Amniotic epithelial cell (primary cell): Measurements from ENCODE around the gene ATP4B.

ENCODE experiments used
- DNase-seq: peaks from one replicate; pipeline ENCODE4 v3.0.0-alpha.2; 2010; ENCODE audit warnings: low read depth

Gene ATP4B

GRCh38 chr13:113657851-113658741, at the start of gene ATP4B:
Gene ATP4B (minus strand): TSS chr13:113658198. CDS start chr13:113658144, 54 bp downstream.
- DNase-seq = no peak

- peak; percentile 35 for DNase-seq
Observed at GRCh38 chr13:113672002-113672651, 14.1 kb upstream of the ATP4B start.

GRCh38 chr13:113671066-113672001, 13.3 kb upstream of the ATP4B start:
- no peak for DNase-seq

GRCh38 chr13:113670541-113670940, 12.5 kb upstream of the ATP4B start:
- no peak for DNase-seq

- no peak for DNase-seq
Observed at GRCh38 chr13:113669755-113670341, 11.8 kb upstream of the ATP4B start.

GRCh38 chr13:113669231-113669754, 11.3 kb upstream of the ATP4B start:
- DNase-seq = no peak

GRCh38 chr13:113668491-113668971, 10.5 kb upstream of the ATP4B start:
- DNase-seq = no peak

- DNase-seq = no peak
Observed at GRCh38 chr13:113667771-113668490, 9.9 kb upstream of the ATP4B start.

- DNase-seq = no peak
Observed at GRCh38 chr13:113666951-113667701, 9.1 kb upstream of the ATP4B start, which contains the start of gene GRK1. Gene GRK1 (plus strand): TSS chr13:113667219. CDS start chr13:113667387, 168 bp downstream.

GRCh38 chr13:113666329-113666670, 8.3 kb upstream of the ATP4B start:
- DNase-seq = no peak

- no peak for DNase-seq
Observed at GRCh38 chr13:113665597-113666328, 7.8 kb upstream of the ATP4B start.

GRCh38 chr13:113664751-113665596, 7.0 kb upstream of the ATP4B start:
- DNase-seq = no peak

- DNase-seq = no peak
Observed at GRCh38 chr13:113663934-113664333, 5.9 kb upstream of the ATP4B start.

GRCh38 chr13:113661509-113661908, 3.5 kb upstream of the ATP4B start:
- DNase-seq = no peak

- no peak for DNase-seq
Observed at GRCh38 chr13:113660066-113660465, 2.1 kb upstream of the ATP4B start.

GRCh38 chr13:113659337-113659736, 1.3 kb upstream of the ATP4B start:
- DNase-seq = no peak

GRCh38 chr13:113658836-113659235, 838 bp upstream of the ATP4B start:
- no peak for DNase-seq
